BJ (cell line): Measurements from ENCODE around the gene CPEB4. TPM values are rescaled to one million over a fixed set of nuclear protein-coding genes. Genes with fewer than 3 reads are reported as not detected.

Experiments
- CTCF ChIA-PET: fragments of 350-600 bp; formaldehyde crosslinking; extraction: SDS; loops from one replicate; lab custom pipeline; 2021; ENCODE audit warnings: antibody characterized with exemption, inconsistent platforms; lab: Yijun Ruan, JAX
- POLR2A ChIA-PET: fragments of 300-600 bp; sonication (Branson Sonifier 250); formaldehyde crosslinking; extraction: SDS; loops from one replicate; lab custom pipeline; 2021; ENCODE audit warnings: antibody characterized with exemption; lab: Charles Lee
- DNase-seq: peaks from one replicate; pipeline ENCODE4 v3.0.0-alpha.2; 2011; ENCODE audit warnings: low read depth
- H3K27me3 ChIP-seq: 2 replicates; pipeline ENCODE4 v1.6.0; 2011; ENCODE audit warnings: low read length; ENCODE audit not compliant: control insufficient read depth, insufficient read depth
- H3K36me3 ChIP-seq: 2 replicates; pipeline ENCODE4 v1.5.1; 2011; ENCODE audit warnings: low read length; ENCODE audit not compliant: control insufficient read depth, insufficient read depth
- H3K4me3 ChIP-seq: 2 replicates; pipeline ENCODE4 v1.5.1; 2011; ENCODE audit warnings: low read depth, mild to moderate bottlenecking, control low read depth, low read length
- polyA plus RNA-seq: library from polyadenylated mRNA; depleted of rRNA; stranded (reverse); fragments of >200 nt; gene quantifications from 2 replicates; pipeline ENCODE4 v1.2.3, GENCODE V29; 2011; rRNA removed
- TF ChIP-seq, protein P1 (sequence below): IDR thresholded peaks from 2 replicates; pipeline ENCODE4 v1.5.1; 2011; ENCODE audit warnings: low read depth, mild to moderate bottlenecking, control low read depth, inconsistent platforms, low read length, moderate library complexity; ENCODE audit not compliant: insufficient read depth

CPEB4 gene
- polyA plus RNA-seq, 1 experiment: 16.4 TPM

DNA sequence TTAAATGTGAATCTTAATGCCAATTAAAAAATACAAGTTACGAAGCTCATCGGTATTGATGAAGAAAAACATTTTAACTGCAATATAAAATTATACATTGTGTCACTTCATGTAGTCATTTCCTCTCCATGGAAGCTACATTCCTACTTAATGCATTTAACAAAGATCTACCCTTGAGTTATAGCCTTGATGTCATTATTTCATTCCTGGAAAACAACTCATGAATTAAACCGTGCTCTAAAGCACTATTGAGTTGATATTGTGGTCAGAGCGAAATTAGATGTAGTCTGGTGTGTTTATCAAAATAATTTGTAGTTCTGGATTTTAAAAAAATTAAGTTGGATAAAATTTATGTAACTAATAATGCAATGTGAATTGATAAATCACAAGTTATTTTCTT lies 111.9 kb downstream of the CPEB4 start:
- TF ChIP-seq, protein P1, sequence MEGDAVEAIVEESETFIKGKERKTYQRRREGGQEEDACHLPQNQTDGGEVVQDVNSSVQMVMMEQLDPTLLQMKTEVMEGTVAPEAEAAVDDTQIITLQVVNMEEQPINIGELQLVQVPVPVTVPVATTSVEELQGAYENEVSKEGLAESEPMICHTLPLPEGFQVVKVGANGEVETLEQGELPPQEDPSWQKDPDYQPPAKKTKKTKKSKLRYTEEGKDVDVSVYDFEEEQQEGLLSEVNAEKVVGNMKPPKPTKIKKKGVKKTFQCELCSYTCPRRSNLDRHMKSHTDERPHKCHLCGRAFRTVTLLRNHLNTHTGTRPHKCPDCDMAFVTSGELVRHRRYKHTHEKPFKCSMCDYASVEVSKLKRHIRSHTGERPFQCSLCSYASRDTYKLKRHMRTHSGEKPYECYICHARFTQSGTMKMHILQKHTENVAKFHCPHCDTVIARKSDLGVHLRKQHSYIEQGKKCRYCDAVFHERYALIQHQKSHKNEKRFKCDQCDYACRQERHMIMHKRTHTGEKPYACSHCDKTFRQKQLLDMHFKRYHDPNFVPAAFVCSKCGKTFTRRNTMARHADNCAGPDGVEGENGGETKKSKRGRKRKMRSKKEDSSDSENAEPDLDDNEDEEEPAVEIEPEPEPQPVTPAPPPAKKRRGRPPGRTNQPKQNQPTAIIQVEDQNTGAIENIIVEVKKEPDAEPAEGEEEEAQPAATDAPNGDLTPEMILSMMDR: no peak
- Histone ChIP-seq H3K27me3 (no peaks in the 10 kb centered on the region), H3K36me3 (no peaks in the 10 kb centered on the region), H3K4me3 (no peak overlapping the region)
- peak; percentile 3 for DNase-seq
- CTCF ChIA-PET: no interaction called here
- POLR2A ChIA-PET: no interaction called here

DNA sequence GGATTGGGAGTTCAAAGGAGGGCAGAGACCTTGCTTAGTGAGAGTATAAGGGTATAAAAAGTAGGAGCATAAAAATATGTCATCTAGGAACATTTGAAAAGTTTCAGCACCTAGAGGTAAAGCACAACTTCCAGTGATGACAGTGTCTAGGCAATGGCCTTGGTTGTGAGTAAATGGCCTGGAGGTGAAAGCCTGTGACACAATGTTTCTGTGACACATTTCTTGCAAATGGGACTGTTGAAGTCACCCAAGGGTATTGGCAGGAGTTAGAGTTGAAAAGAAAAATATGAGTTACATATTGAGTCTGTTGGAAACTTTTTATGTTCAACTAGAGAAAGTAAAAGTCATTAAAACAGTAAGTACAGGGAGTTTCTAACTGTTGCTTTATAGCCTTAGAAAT lies 115.6 kb downstream of the CPEB4 start:
- POLR2A ChIA-PET: no interaction called here
- CTCF ChIA-PET: no interaction called here
- TF ChIP-seq, protein P1: no peak
- Histone ChIP-seq H3K27me3 (no peaks in the 10 kb centered on the region), H3K4me3 (no peak overlapping the region), H3K36me3 (no peaks in the 10 kb centered on the region)
- no peak for DNase-seq

DNA sequence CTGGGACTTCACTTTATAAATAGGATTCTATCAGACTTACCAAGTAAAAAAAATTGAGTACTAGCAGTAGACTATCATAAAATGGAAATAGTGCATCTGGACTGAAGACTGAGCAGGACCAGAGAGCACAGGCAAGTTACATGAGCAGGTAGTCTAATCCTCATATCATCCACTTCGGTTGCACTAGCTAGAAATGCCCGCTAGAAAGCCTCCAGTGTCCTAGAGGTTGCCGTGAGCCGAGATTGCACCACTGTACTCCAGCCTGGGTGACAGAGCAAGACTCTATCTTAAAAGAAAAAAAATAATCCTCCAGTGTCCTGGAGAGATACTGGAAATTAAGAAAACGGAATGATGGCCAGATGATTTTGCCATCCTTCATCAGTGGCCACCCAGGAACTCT lies 120.8 kb downstream of the CPEB4 start:
- Histone ChIP-seq H3K36me3 (no peaks in the 10 kb centered on the region), H3K27me3 (no peaks in the 10 kb centered on the region), H3K4me3 (no peak overlapping the region)
- TF ChIP-seq, protein P1: no peak
- DNase-seq: no peak
- ChIA-PET CTCF (interaction anchor here (1.7 kb wide), 1 partner anchor 309 kb away, joined by 4 read pairs; no protein-coding TSS in a partner anchor), POLR2A (no interaction called here)

DNA sequence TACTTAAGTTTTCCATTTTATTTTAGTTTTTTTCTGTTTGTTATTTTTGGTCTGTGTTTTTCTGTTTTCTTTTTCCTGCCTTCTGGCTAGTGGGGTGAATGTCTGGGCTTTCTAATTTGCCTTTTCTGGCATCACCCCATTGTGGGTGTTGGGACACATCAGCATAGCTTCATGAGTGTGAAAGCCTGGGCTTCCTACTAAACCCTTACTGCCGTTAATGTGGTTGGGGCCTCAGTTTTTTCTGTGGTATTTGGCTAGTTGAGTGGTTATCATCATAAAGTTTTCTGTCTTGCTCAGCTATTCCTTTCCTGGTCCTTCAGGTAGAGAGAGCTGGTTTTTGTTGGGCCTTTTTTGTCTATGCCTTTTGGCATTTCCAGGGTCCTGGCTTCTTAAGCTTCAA lies 122.2 kb downstream of the CPEB4 start:
- ChIA-PET CTCF (interaction anchor here (1.9 kb wide), 1 partner anchor 307 kb away, joined by 5 read pairs; no protein-coding TSS in a partner anchor), POLR2A (no interaction called here)
- Histone ChIP-seq H3K27me3 (no peaks in the 10 kb centered on the region), H3K36me3 (no peaks in the 10 kb centered on the region), H3K4me3 (no peak overlapping the region)
- TF ChIP-seq, protein P1: no peak
- DNase-seq: no peak

DNA sequence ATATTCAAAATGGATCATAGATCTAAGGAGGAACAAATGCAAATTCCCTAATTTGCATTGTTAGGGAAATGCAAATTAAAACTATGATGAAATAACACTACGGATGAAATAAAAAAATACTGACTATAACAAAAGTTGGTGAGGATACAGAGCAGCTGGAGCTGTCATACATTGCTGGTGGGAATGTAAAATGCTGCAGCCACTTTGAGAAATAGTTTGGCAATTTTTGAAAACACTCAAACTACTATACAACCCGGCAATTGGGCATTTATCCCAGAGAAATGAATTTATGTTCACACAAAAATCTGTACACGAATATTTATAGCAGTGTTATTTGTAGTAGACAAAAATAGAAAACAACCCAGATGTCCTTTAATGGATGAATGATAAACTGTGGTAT lies 123.3 kb downstream of the CPEB4 start:
- Histone ChIP-seq H3K4me3 (no peak overlapping the region), H3K36me3 (no peaks in the 10 kb centered on the region), H3K27me3 (no peaks in the 10 kb centered on the region)
- DNase-seq: no peak
- ChIA-PET POLR2A (no interaction called here), CTCF (interaction anchor here (1.9 kb wide), 1 partner anchor 306 kb away, joined by 5 read pairs; no protein-coding TSS in a partner anchor)
- TF ChIP-seq, protein P1: no peak

Other genes starting within 250 kb of the CPEB4 start
- gene C5orf47, start 100.8 kb downstream of the CPEB4 start, polyA plus RNA-seq: not detected in 2 replicates
- 0.04 and 0.05 TPM in 2 replicates for gene NSG2, start 157.4 kb downstream of the CPEB4 start, polyA plus RNA-seq